SK-N-SH treated with all-trans-retinoic acid at 6 μM for 48 hours (cell line): ENCODE results near the gene AIG1.

Experiments used
- ATAC-seq: fragments of 200-7000 bp; cut with Tn5 transposase; 3 replicates; pipeline ENCODE4 v1.9.1; 2020; ENCODE audit warnings: mild to moderate bottlenecking, moderate library complexity
- ARNTL ChIP-seq: fragments of 450-650 bp; formaldehyde crosslinking; IDR thresholded peaks from 2 replicates; pipeline ENCODE4 v1.5.0; 2020; ENCODE audit warnings: low read depth, mild to moderate bottlenecking, moderate library complexity, borderline replicate concordance
- BACH2 ChIP-seq: fragments of 250-450 bp; sonication (Bioruptor Pico); IDR thresholded peaks from 2 replicates; pipeline ENCODE4 v1.9.0; 2021; ENCODE audit warnings: mild to moderate bottlenecking, borderline replicate concordance
- CREB5 ChIP-seq: fragments of 250-450 bp; sonication (Bioruptor Pico); IDR thresholded peaks from 2 replicates; pipeline ENCODE4 v1.5.1; 2020; ENCODE audit warnings: low read depth, mild to moderate bottlenecking, moderate library complexity
- CSRNP3 ChIP-seq: fragments of 250-450 bp; sonication (Bioruptor Pico); IDR thresholded peaks from 2 replicates; pipeline ENCODE4 v1.5.1; 2021; ENCODE audit warnings: mild to moderate bottlenecking, moderate library complexity
- ESRRG ChIP-seq: fragments of 250-450 bp; sonication (Bioruptor Pico); IDR thresholded peaks from 2 replicates; pipeline ENCODE4 v1.6.1; 2021; ENCODE audit warnings: mild to moderate bottlenecking
- OSR1 ChIP-seq: fragments of 250-450 bp; sonication (Bioruptor Pico); IDR thresholded peaks from 2 replicates; pipeline ENCODE4 v1.8.0; 2022; ENCODE audit warnings: moderate library complexity, mild to moderate bottlenecking, inconsistent platforms
- PATZ1 ChIP-seq: fragments of 250-450 bp; sonication (Bioruptor Pico); IDR thresholded peaks from 2 replicates; pipeline ENCODE4 v1.8.0; 2020; ENCODE audit warnings: mild to moderate bottlenecking, moderate library complexity, borderline replicate concordance
- POU6F1 ChIP-seq: fragments of 250-450 bp; sonication (Bioruptor Pico); IDR thresholded peaks from 2 replicates; pipeline ENCODE4 v1.8.0; 2021; ENCODE audit warnings: low read depth, mild to moderate bottlenecking, moderate library complexity, borderline replicate concordance
- PPARA ChIP-seq: fragments of 250-450 bp; sonication (Bioruptor Pico); IDR thresholded peaks from 2 replicates; pipeline ENCODE4 v1.5.0; 2020; ENCODE audit warnings: mild to moderate bottlenecking, borderline replicate concordance
- RARB ChIP-seq: fragments of 250-450 bp; sonication (Bioruptor Pico); IDR thresholded peaks from 2 replicates; pipeline ENCODE4 v1.8.0; 2021; ENCODE audit warnings: mild to moderate bottlenecking, moderate library complexity
- TCF4 ChIP-seq: fragments of 250-450 bp; sonication (Bioruptor Pico); IDR thresholded peaks from 2 replicates; pipeline ENCODE4 v1.8.0; 2021; ENCODE audit warnings: mild to moderate bottlenecking, moderate library complexity, borderline replicate concordance
- TOX ChIP-seq: fragments of 250-450 bp; sonication (Bioruptor Pico); IDR thresholded peaks from 2 replicates; pipeline ENCODE4 v1.8.0; 2021; ENCODE audit warnings: mild to moderate bottlenecking, moderate library complexity, borderline replicate concordance
- TSHZ2 ChIP-seq: fragments of 250-450 bp; sonication (Bioruptor Pico); IDR thresholded peaks from 2 replicates; pipeline ENCODE4 v1.5.0; 2020; ENCODE audit warnings: mild to moderate bottlenecking, moderate library complexity
- ZC3H10 ChIP-seq: fragments of 250-450 bp; sonication (Bioruptor Pico); IDR thresholded peaks from 2 replicates; pipeline ENCODE4 v1.5.1; 2021; ENCODE audit warnings: mild to moderate bottlenecking, moderate library complexity
- ZNF565 ChIP-seq: fragments of 450-650 bp; formaldehyde crosslinking; conservative IDR thresholded peaks from 2 replicates; pipeline ENCODE4 v1.5.0; 2020; ENCODE audit warnings: low read depth, mild to moderate bottlenecking, moderate library complexity
- ZNF70 ChIP-seq: fragments of 450-650 bp; formaldehyde crosslinking; IDR thresholded peaks from 2 replicates; pipeline ENCODE4 v1.5.0; 2020; ENCODE audit warnings: mild to moderate bottlenecking, moderate library complexity
- ZNF8 ChIP-seq: fragments of 450-650 bp; formaldehyde crosslinking; IDR thresholded peaks from 2 replicates; pipeline ENCODE4 v1.5.0; 2020; ENCODE audit warnings: mild to moderate bottlenecking, moderate library complexity

The AIG1 gene

GRCh38 chr6:143376375-143376774, 315.7 kb downstream of the AIG1 start (continued):
- no peak for TF ChIP-seq TSHZ2 (CRISPR knock-in tag)
- no peak for TF ChIP-seq ZNF565 (CRISPR knock-in tag)
- TF ChIP-seq BACH2 (CRISPR knock-in tag) = no peak
- TF ChIP-seq, all 23 proteins: peak for 0

- TF ChIP-seq CREB5 (CRISPR knock-in tag) = no peak
- no peak for TF ChIP-seq TOX (CRISPR knock-in tag)
- no peak for TF ChIP-seq OSR1
- no peak for TF ChIP-seq CSRNP3 (CRISPR knock-in tag)
- no peak for TF ChIP-seq BACH2 (CRISPR knock-in tag)
- no peak for TF ChIP-seq ZNF8 (CRISPR knock-in tag)
- no peak for TF ChIP-seq ARNTL (CRISPR knock-in tag)
- TF ChIP-seq ZC3H10 (CRISPR knock-in tag) = no peak
- TF ChIP-seq ESRRG (CRISPR knock-in tag) = no peak
- no peak for TF ChIP-seq PATZ1 (CRISPR knock-in tag)
- TF ChIP-seq RARB (CRISPR knock-in tag) = no peak
- no peak for ATAC-seq
Observed at GRCh38 chr6:143376861-143377260, 316.2 kb downstream of the AIG1 start.

- ATAC-seq = no peak
- TF ChIP-seq PPARA (CRISPR knock-in tag) (no peak), ZNF70 (CRISPR knock-in tag) (no peak), ARNTL (CRISPR knock-in tag) (no peak), TCF4 (CRISPR knock-in tag) (no peak), CREB5 (CRISPR knock-in tag) (no peak), ZC3H10 (CRISPR knock-in tag) (no peak), TSHZ2 (CRISPR knock-in tag) (no peak), POU6F1 (no peak)
Observed at GRCh38 chr6:143385636-143386035, 324.9 kb downstream of the AIG1 start.
